ENCODE measurements around the gene HOXB4. TPM values are rescaled to one million over a fixed set of nuclear protein-coding genes. Genes with fewer than 3 reads are reported as not detected.

The HOXB4 gene
- polyA plus RNA-seq, 4 donors = 3.5 to 20.3 (median 11.4) TPM

GRCh38 chr17:48549914-48550501, 28.1 kb downstream of the HOXB4 start:
- no peak for DNase-seq (ENCODE audit: low read depth in 4 of 4, low spot score in 3 of 4)

- no peak for DNase-seq (ENCODE audit: low read depth in 4 of 4, low spot score in 3 of 4)
These were observed 28.9 kb downstream of the HOXB4 start for GRCh38 chr17:48549281-48549630.

- DNase-seq (ENCODE audit: low read depth in 4 of 4, low spot score in 3 of 4) = no peak
These were observed 29.4 kb downstream of the HOXB4 start for GRCh38 chr17:48548523-48549280.

- no peak for DNase-seq (ENCODE audit: low read depth in 4 of 4, low spot score in 3 of 4)
These were observed 30.2 kb downstream of the HOXB4 start for GRCh38 chr17:48547808-48548522.

GRCh38 chr17:48546924-48547807, 31.0 kb downstream of the HOXB4 start:
- DNase-seq (ENCODE audit: low read depth in 4 of 4, low spot score in 3 of 4) = no peak

- no peak for DNase-seq (ENCODE audit: low read depth in 4 of 4, low spot score in 3 of 4)
These were observed 31.8 kb downstream of the HOXB4 start for GRCh38 chr17:48546137-48546923.

GRCh38 chr17:48545539-48545938, 32.6 kb downstream of the HOXB4 start:
- DNase-seq (ENCODE audit: low read depth in 4 of 4, low spot score in 3 of 4) = no peak

- DNase-seq (ENCODE audit: low read depth in 4 of 4, low spot score in 3 of 4) = no peak
These were observed 33.2 kb downstream of the HOXB4 start, which contains the start of gene HOXB2 for GRCh38 chr17:48545022-48545375. Gene HOXB2 (minus strand): TSS chr17:48545109. CDS start chr17:48544911, 198 bp downstream.

- no peak for DNase-seq (ENCODE audit: low read depth in 4 of 4, low spot score in 3 of 4)
These were observed 33.7 kb downstream of the HOXB4 start for GRCh38 chr17:48544349-48545021.

- no peak for DNase-seq (ENCODE audit: low read depth in 4 of 4, low spot score in 3 of 4)
These were observed 34.2 kb downstream of the HOXB4 start for GRCh38 chr17:48543854-48544348.

GRCh38 chr17:48543107-48543853, 34.9 kb downstream of the HOXB4 start:
- DNase-seq (ENCODE audit: low read depth in 4 of 4, low spot score in 3 of 4) = no peak

- DNase-seq (ENCODE audit: low read depth in 4 of 4, low spot score in 3 of 4) = no peak
These were observed 35.4 kb downstream of the HOXB4 start for GRCh38 chr17:48542698-48543106.

GRCh38 chr17:48542114-48542656, 36.0 kb downstream of the HOXB4 start:
- no peak for DNase-seq (ENCODE audit: low read depth in 4 of 4, low spot score in 3 of 4)

GRCh38 chr17:48541577-48542113, 36.5 kb downstream of the HOXB4 start:
- DNase-seq (ENCODE audit: low read depth in 4 of 4, low spot score in 3 of 4) = no peak

- DNase-seq (ENCODE audit: low read depth in 4 of 4, low spot score in 3 of 4) = no peak
These were observed 37.0 kb downstream of the HOXB4 start for GRCh38 chr17:48541036-48541576.

- DNase-seq (ENCODE audit: low read depth in 4 of 4, low spot score in 3 of 4) = no peak
These were observed 37.9 kb downstream of the HOXB4 start for GRCh38 chr17:48540213-48540612.

- DNase-seq (ENCODE audit: low read depth in 4 of 4, low spot score in 3 of 4) = no peak
These were observed 39.0 kb downstream of the HOXB4 start for GRCh38 chr17:48539177-48539576.

GRCh38 chr17:48537316-48537715, 40.8 kb downstream of the HOXB4 start:
- DNase-seq (ENCODE audit: low read depth in 4 of 4, low spot score in 3 of 4) = no peak
